ENCODE data around the gene IFI27L1. TPM values are rescaled to one million over a fixed set of nuclear protein-coding genes. Genes with fewer than 3 reads are reported as not detected.

IFI27L1 gene
- polyA plus RNA-seq, 1 donor (not counting 4 experiments of a cell fraction or from before 2014, with no cell fraction given), result 17.4 TPM

GRCh38 chr14:94081386-94081820, 293 bp downstream of the IFI27L1 start:
- FAIRE-seq, result peak; percentile 20
- no peaks in the 10 kb centered on the region for H3K9me1 ChIP-seq (ENCODE audit: control insufficient read depth, extremely low read depth, insufficient read depth, low read length)
- DNase-seq (ENCODE audit: low read depth, low spot score), result no peak
- H3K9me3 ChIP-seq (ENCODE audit: control insufficient read depth, low read depth, low read length), result no peaks in the 10 kb centered on the region
- H3K27me3 ChIP-seq (ENCODE audit: control insufficient read depth, extremely low read depth, insufficient read depth, low read length), result no peaks in the 10 kb centered on the region
- peak overlapping the region; percentile 98 for H3K4me2 ChIP-seq (ENCODE audit: control insufficient read depth, extremely low read depth, insufficient read depth, low read depth, low read length)
- peak overlapping the region; percentile 95 for H3K9ac ChIP-seq (ENCODE audit: control insufficient read depth, extremely low read depth, insufficient read depth, low read length)
- peaks cover 5% of the 10 kb centered on the region for H4K20me1 ChIP-seq (ENCODE audit: control insufficient read depth, extremely low read depth, insufficient read depth, low read length)
- peak overlapping the region; percentile 88 for H3K27ac ChIP-seq (ENCODE audit: control insufficient read depth, insufficient read depth, low read length)
- H3K4me3 ChIP-seq (ENCODE audit: control insufficient read depth in 2 of 3, extremely low read depth in 1 of 3, insufficient read depth in 2 of 3, low read depth in 1 of 3, low read length in 3 of 3), result peak overlapping the region; percentile 78 to 100 (median 93)
- H3K79me2 ChIP-seq (ENCODE audit: control insufficient read depth, insufficient read depth, low read length), result peaks cover 48% of the 10 kb centered on the region
- TF ChIP-seq CTCF (optimal IDR thresholded peaks at IDR 0.05 in 1 of 3, IDR thresholded peaks at IDR 0.05 in 1 of 3, conservative IDR thresholded peaks at IDR 0.05 in 1 of 3; ENCODE audit: extremely low read depth in 1 of 3, insufficient read depth in 2 of 3, low read length in 3 of 3), result no peak
- TF ChIP-seq EZH2 (IDR thresholded peaks at IDR 0.05; ENCODE audit: low read length), result no peak
- H3K4me1 ChIP-seq (ENCODE audit: control insufficient read depth, extremely low read depth, insufficient read depth, low read length), result peaks cover 30% of the 10 kb centered on the region
- dilution Hi-C loops (cut with MboI; ENCODE audit: extremely low pct_ligation_motif_present, low sequenced_read_pairs), result no loop called here
- H2AFZ ChIP-seq (ENCODE audit: control insufficient read depth, low read length), result peak overlapping the region; percentile 97
- peaks cover 8 to 16% of the 10 kb centered on the region in 2 experiments for H3K36me3 ChIP-seq (ENCODE audit: control insufficient read depth in 2 of 2, extremely low read depth in 1 of 2, insufficient read depth in 2 of 2, low read length in 2 of 2)

- no peak overlapping the region for H3K9ac ChIP-seq (ENCODE audit: control insufficient read depth, extremely low read depth, insufficient read depth, low read length)
- peak overlapping the region; percentile 10 for H3K4me2 ChIP-seq (ENCODE audit: control insufficient read depth, extremely low read depth, insufficient read depth, low read depth, low read length)
- H3K79me2 ChIP-seq (ENCODE audit: control insufficient read depth, insufficient read depth, low read length), result no peaks in the 10 kb centered on the region
- TF ChIP-seq CTCF (optimal IDR thresholded peaks at IDR 0.05 in 1 of 3, IDR thresholded peaks at IDR 0.05 in 1 of 3, conservative IDR thresholded peaks at IDR 0.05 in 1 of 3; ENCODE audit: extremely low read depth in 1 of 3, insufficient read depth in 2 of 3, low read length in 3 of 3), result no peak
- no peak for TF ChIP-seq EZH2 (IDR thresholded peaks at IDR 0.05; ENCODE audit: low read length)
- H3K27ac ChIP-seq (ENCODE audit: control insufficient read depth, insufficient read depth, low read length), result no peak overlapping the region
- H3K9me1 ChIP-seq (ENCODE audit: control insufficient read depth, extremely low read depth, insufficient read depth, low read length), result no peaks in the 10 kb centered on the region
- no peak overlapping the region for H3K4me3 ChIP-seq (ENCODE audit: control insufficient read depth in 2 of 3, extremely low read depth in 1 of 3, insufficient read depth in 2 of 3, low read depth in 1 of 3, low read length in 3 of 3)
- H2AFZ ChIP-seq (ENCODE audit: control insufficient read depth, low read length), result no peak overlapping the region
- no peak for FAIRE-seq
- DNase-seq (ENCODE audit: low read depth, low spot score), result no peak
- peaks cover 17% of the 10 kb centered on the region for H3K4me1 ChIP-seq (ENCODE audit: control insufficient read depth, extremely low read depth, insufficient read depth, low read length)
- no peaks in the 10 kb centered on the region for H3K27me3 ChIP-seq (ENCODE audit: control insufficient read depth, extremely low read depth, insufficient read depth, low read length)
- no peaks in the 10 kb centered on the region for H4K20me1 ChIP-seq (ENCODE audit: control insufficient read depth, extremely low read depth, insufficient read depth, low read length)
- dilution Hi-C loops (cut with MboI; ENCODE audit: extremely low pct_ligation_motif_present, low sequenced_read_pairs), result no loop called here
- no peaks in the 10 kb centered on the region for H3K36me3 ChIP-seq (ENCODE audit: control insufficient read depth in 2 of 2, extremely low read depth in 1 of 2, insufficient read depth in 2 of 2, low read length in 2 of 2)
- H3K9me3 ChIP-seq (ENCODE audit: control insufficient read depth, low read depth, low read length), result no peaks in the 10 kb centered on the region
Measured at GRCh38 chr14:94087891-94088290, 6.8 kb downstream of the IFI27L1 start.

Data from keratinocyte (primary cell).